GM18873 (cell line): Measurements from ENCODE around the gene SLC25A26.

Experiments
- ATAC-seq: cut with Tn5 transposase; IDR thresholded peaks from one replicate; pipeline ENCODE4 v1.9.1; 2021; ENCODE audit warnings: mild to moderate bottlenecking, moderate library complexity, moderate number of reproducible peaks; ENCODE audit not compliant: unreplicated experiment, low FRiP score

SLC25A26 gene

DNA sequence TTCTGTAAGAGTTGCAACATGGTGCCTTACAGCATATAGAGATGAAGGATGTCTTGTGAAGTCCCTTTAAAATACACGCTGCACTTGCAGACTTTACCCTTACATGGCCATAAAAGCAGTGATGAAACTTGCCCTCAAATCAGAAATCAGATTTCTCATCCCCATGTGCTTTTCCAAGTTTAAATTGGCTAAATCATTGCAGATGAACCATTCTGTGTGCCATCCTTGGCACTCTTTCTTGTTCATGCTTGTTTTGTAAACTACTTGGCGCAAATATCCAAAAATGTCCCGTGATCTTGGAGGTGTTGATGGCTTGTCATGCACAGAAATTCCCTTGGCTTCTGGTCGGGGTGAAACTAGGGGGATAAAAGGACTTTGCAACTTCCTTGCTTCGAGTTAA lies 144.3 kb downstream of the SLC25A26 start:
- ATAC-seq = no peak

DNA sequence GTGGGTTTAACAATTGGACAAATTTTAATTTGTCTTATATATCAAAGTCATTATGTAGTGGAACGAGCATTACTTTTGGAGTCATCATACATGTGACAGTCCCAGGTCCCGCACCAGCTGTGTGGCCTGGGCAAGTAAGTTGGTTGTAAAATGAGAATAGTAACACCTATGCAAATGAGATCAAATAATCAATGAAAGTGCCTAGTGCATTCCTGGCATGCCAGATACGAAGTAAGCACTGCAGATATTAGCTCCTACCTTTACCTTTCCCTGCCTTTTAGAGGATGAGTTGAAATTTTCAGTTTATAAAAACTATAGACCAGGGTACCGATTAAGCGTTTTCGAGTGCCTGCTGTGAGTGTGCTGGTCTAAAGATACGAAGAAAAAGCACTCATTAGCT lies 145.9 kb downstream of the SLC25A26 start:
- ATAC-seq = no peak

DNA sequence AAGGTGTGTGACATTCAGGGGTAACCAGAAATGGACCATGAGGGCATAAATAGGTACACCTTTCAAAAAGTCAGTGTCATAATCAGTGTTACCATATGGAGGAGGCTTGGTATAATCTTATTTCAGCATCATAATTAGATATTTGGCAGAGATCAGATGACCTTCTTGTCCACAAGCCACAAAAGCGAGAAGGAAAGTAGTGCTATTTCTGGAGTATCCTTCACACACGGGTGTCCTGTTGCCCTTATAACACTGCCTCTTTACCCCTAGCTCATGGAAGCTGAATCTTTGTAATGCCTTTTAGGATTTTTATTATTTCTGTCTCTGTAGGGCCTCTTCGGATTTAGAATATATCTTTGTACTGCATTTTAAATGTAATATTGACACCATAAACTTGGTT lies 147.2 kb downstream of the SLC25A26 start:
- ATAC-seq = no peak

DNA sequence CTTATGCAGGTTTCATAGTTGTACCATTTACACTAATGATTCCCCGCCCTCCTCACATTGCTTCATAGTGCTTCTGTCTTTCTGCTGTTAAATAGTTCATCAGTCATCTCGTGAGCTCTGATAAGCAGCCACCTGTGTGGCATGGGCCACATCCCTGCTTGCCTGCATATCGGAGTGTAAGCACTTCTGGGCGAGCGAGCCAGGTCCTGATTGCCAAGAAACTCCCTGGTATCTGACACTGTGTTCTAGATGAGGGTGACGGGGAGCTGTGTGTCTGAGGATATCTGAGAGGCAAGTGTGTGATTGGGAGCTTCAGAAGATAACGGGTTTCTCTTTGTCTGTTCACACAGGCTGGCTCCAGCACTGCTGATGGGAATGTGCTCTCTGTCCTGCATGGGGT lies 149.4 kb downstream of the SLC25A26 start:
- no peak for ATAC-seq

GRCh38 chr3:66371432-66371831 lies 150.6 kb downstream of the SLC25A26 start:
- no peak for ATAC-seq

GRCh38 chr3:66372681-66373350 lies 152.0 kb downstream of the SLC25A26 start:
- no peak for ATAC-seq

- no peak for ATAC-seq
Measured at GRCh38 chr3:66376568-66376967, 155.8 kb downstream of the SLC25A26 start.

DNA sequence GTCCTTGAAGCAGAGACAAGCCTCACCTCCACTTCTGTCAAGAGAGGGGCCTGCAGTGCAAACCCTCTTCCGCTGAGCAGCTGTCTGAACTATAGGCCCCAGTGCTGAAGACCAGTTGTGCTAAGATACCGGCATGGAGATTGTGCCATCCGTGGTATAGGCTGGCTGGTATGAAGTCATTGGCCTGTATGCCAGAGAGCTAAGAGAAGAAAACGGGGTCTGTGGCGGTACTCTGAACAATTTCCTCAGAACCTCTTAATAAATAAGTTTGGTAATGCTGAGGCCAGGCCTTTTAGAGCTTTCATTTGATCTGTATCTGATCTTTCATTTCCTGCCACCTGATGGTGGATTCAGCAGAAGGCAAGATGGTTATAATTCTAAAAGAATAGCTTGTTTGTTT lies 157.0 kb downstream of the SLC25A26 start:
- no peak for ATAC-seq

- ATAC-seq = no peak
Measured at GRCh38 chr3:66378256-66378655, 157.5 kb downstream of the SLC25A26 start.

DNA sequence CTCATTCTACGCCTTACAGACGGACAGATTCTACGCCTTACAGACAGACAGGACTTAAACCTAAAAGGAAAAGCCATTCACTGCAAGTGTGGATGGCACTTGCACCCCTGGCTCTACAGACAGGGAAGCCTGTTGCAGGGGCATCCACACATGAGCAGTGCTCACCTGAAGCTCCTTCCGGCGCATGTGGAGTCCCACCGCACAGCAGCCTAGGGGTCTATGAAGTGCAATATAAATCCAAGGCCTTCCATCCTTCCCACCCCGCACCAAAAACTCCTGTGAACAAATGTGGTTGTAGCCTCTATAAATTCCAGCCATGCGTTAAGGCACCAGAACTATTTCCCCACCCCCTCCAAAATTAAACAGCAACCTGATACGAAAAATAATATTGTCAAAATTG lies 158.8 kb downstream of the SLC25A26 start:
- no peak for ATAC-seq

- no peak for ATAC-seq
Measured at GRCh38 chr3:66380200-66380932, 159.6 kb downstream of the SLC25A26 start.

DNA sequence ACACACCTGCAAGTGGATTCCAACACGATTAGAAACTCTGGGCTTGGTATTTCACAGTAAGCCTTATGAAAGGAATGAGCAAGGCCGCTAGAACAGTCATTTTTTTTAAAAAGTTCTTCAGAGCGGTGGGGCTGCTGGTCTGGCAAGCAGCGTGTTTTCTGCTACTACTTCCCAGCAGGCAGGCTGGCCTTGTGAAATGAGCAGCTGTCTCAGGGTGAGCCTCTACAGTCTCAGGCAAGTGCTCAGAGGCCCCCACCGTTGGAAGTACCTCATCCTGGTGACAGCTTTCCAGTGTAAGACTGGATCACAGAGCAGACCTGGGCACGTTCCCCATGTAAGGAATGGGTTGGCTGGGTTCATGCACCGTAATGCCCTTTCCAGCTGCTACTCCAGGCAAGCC lies 160.8 kb downstream of the SLC25A26 start:
- ATAC-seq = no peak

DNA sequence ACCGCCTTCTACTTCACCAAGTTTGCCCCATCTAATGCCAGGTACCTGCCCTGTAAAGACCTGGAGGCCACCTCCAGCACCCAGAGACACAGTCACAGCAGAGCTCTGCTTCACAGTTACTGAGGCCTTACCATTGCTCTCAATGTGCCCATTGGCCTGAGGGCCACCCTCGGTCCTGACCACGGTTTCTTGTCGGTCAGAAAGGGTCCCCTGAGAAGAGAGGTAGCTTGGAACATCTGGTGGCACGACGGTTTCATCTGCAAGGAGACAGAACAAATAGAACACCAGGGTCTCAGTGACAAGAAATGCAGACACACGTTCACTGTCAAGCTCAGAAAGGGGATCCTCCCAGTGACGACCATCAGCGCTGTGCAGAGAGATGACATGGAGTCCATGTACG lies 161.3 kb downstream of the SLC25A26 start:
- ATAC-seq = no peak

GRCh38 chr3:66383023-66383422 lies 162.2 kb downstream of the SLC25A26 start:
- ATAC-seq = no peak

GRCh38 chr3:66383998-66384745 lies 163.4 kb downstream of the SLC25A26 start:
- ATAC-seq = no peak

- ATAC-seq = no peak
Measured at GRCh38 chr3:66385066-66385465, 164.3 kb downstream of the SLC25A26 start.

DNA sequence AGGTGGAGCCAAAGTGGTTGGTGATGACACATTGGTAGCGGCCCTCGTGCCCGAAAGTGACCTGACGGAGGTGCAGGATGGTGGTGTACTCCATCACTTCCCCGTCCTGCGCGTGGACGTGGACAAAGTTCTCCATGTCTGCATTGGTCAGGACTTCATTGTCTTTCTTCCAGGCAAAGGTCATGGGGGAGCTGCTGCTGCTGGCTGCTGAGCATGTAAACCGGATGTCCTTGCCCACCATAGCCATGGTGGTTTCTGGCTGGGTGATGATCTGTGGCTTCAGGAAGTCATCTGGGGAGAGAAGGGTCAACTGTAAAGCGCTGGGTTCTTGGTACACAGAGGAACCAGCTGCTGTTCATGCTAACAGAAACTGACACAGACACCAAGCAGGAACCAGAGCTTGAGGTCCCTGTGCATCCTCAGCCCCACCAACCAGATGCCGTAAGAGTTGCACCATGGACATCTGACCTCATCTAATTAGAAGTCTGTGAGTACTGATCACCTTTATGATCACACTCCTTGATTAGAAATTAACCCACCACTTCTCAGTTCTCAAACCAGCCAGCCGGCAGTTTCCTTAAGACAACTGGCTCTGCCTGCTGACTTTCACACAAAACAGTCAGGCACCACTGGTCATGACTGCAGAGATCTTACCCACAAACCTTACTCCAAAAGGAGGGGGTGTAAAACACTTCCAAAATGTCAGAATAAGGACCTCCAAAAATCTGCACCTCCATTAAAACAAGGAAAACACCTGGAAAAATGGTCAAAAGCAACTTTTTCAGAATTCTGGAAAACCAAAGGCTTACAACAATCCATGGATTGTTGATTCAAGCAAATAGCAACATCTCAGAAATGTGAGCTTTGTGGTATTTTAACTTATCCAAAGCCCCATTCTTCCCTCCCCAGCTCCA lies 165.5 kb downstream of the SLC25A26 start:
- ATAC-seq = peak; percentile 90

DNA sequence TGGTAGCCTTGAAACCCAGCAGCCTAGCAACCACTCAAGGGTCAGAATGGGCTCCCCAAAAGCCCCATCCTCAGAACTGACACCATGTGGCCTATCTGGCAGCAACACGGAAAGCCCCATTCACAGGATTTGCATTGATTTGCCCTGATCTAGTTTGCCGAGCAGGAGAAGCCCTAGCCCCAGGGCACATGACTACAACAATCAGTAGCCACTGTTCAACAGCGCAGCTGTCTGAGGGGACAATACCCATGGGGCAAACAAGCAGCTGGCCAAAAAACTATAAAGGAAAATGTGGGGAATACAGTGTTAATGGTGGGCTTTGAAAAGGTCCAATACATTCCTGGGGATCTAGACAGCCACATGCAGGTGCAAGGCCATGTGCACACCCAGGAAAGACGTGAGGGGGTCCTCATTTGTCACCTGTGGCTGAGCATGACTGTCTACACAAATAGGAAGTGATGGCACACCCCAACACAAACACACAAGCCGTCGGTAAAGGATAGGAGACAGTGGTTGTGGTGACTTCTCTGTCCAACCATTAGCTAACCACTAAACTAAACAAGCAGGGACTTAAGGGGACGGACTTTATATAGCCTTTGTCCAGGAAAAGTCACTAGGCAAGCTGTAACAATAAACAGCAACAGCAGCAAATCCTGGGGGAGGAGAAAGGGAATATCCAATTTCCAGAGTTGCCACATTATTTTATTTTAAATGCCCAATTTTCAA lies 166.3 kb downstream of the SLC25A26 start:
- ATAC-seq = peak; percentile 65

DNA sequence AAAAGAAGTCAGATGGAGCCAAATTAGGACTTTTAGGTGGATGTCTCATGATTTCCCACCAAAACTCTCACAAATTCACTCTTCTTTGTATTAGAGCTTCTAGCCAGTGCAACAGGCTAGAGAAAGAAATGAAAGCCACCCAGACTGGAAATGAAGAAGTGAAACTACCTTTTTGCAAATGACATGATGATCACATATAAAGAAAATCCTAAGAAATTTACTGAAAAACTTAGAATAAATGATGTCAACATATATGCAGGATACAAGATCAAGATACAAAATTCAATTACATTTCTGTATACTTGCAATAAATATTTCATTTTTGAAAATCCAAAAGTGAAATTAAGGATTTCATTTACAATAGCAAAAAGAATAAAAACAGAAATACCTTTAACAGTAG lies 169.2 kb downstream of the SLC25A26 start:
- ATAC-seq = no peak

- ATAC-seq = no peak
Measured at GRCh38 chr3:66392512-66392911, 171.7 kb downstream of the SLC25A26 start.
